ENCODE data around the gene SGCA. TPM values are rescaled to one million over a fixed set of nuclear protein-coding genes. Genes with fewer than 3 reads are reported as not detected.

SGCA gene
- total RNA-seq, 1 experiment from 2014 or later: not detected

GRCh38 chr17:50168319-50168718, 2.5 kb downstream of the SGCA start:
- CTCF ChIA-PET: interaction anchor here (0.9 to 5.3 kb wide), 5 partner anchors 10 to 128 kb away, joined by 3 to 122 read pairs (median 34); no protein-coding TSS in a partner anchor
- DNase-seq (ENCODE audit: unreplicated experiment): no peak
- TF ChIP-seq, protein P1, sequence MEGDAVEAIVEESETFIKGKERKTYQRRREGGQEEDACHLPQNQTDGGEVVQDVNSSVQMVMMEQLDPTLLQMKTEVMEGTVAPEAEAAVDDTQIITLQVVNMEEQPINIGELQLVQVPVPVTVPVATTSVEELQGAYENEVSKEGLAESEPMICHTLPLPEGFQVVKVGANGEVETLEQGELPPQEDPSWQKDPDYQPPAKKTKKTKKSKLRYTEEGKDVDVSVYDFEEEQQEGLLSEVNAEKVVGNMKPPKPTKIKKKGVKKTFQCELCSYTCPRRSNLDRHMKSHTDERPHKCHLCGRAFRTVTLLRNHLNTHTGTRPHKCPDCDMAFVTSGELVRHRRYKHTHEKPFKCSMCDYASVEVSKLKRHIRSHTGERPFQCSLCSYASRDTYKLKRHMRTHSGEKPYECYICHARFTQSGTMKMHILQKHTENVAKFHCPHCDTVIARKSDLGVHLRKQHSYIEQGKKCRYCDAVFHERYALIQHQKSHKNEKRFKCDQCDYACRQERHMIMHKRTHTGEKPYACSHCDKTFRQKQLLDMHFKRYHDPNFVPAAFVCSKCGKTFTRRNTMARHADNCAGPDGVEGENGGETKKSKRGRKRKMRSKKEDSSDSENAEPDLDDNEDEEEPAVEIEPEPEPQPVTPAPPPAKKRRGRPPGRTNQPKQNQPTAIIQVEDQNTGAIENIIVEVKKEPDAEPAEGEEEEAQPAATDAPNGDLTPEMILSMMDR (IDR thresholded peaks at IDR 0.05; ENCODE audit: unreplicated experiment): no peak
- Mint-ChIP-seq H3K9me3 (ENCODE audit: unreplicated experiment) (no peaks in the 10 kb centered on the region), H3K27ac (ENCODE audit: low read depth, unreplicated experiment) (no peak overlapping the region), H3K4me3 (ENCODE audit: unreplicated experiment) (no peak overlapping the region), H3K36me3 (ENCODE audit: insufficient read depth, unreplicated experiment) (peaks cover 5% of the 10 kb centered on the region), H3K4me1 (ENCODE audit: insufficient read depth, unreplicated experiment) (peaks cover 16% of the 10 kb centered on the region), H3K27me3 (ENCODE audit: insufficient read depth, unreplicated experiment) (no peaks in the 10 kb centered on the region)
- POLR2A ChIA-PET: interaction anchor here (2.1 to 3.3 kb wide), 2 partner anchors 10 to 16 kb away, joined by 9 to 15 read pairs; no protein-coding TSS in a partner anchor
- no TSS peak for BruUV-seq (replicated peaks)
- intact Hi-C loops (cut with micrococcal nuclease): no loop called here

- ChIA-PET POLR2A (interaction anchor here (0.6 to 3.3 kb wide), 6 partner anchors 9 to 124 kb away, joined by 3 to 15 read pairs (median 6); no protein-coding TSS in a partner anchor), CTCF (interaction anchor here (0.6 to 5.3 kb wide), 49 partner anchors 8 to 672 kb away, joined by 3 to 122 read pairs (median 5); partner anchors contain the start of gene COL1A1)
- peak; percentile 68 for DNase-seq (ENCODE audit: unreplicated experiment)
- intact Hi-C loops (cut with micrococcal nuclease): loop anchor here (1.0 kb wide), 2 partner anchors 29 to 128 kb away; no protein-coding TSS in a partner anchor
- Mint-ChIP-seq H3K27me3 (ENCODE audit: insufficient read depth, unreplicated experiment) (no peaks in the 10 kb centered on the region), H3K27ac (ENCODE audit: low read depth, unreplicated experiment) (no peak overlapping the region), H3K4me3 (ENCODE audit: unreplicated experiment) (no peak overlapping the region), H3K4me1 (ENCODE audit: insufficient read depth, unreplicated experiment) (peaks cover 21% of the 10 kb centered on the region), H3K36me3 (ENCODE audit: insufficient read depth, unreplicated experiment) (peaks cover 5% of the 10 kb centered on the region), H3K9me3 (ENCODE audit: unreplicated experiment) (no peaks in the 10 kb centered on the region)
- TF ChIP-seq, protein P1 (IDR thresholded peaks at IDR 0.05; ENCODE audit: unreplicated experiment): peak; percentile 69
- BruUV-seq (replicated peaks): no TSS peak
These were observed 3.4 kb downstream of the SGCA start for GRCh38 chr17:50169121-50169764.

DNA sequence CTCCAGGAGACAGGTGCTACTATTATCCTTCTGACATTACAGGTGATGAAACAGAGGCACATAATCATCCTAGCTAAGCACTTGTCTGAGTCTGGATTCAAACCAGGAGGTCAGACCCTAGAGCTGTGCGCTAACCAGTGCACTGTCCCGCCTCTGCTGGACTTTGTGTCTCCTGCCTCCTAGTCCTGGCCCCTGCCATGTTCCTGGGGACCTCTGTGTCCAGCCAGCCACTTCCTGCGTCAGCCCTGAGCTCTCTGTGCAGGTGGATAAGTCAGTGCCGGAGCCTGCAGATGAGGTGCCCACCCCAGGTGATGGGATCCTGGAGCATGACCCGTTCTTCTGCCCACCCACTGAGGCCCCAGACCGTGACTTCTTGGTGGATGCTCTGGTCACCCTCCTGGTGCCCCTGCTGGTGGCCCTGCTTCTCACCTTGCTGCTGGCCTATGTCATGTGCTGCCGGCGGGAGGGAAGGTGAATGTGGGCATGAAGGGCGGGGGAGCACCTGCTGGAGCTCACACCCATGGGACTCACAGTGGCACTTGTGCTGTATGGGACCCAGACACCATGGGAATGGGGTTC, 4.2 kb downstream of the SGCA start:
- Mint-ChIP-seq H3K9me3 (ENCODE audit: unreplicated experiment) (no peaks in the 10 kb centered on the region), H3K36me3 (ENCODE audit: insufficient read depth, unreplicated experiment) (peaks cover 5% of the 10 kb centered on the region), H3K27ac (ENCODE audit: low read depth, unreplicated experiment) (no peak overlapping the region), H3K4me1 (ENCODE audit: insufficient read depth, unreplicated experiment) (peaks cover 21% of the 10 kb centered on the region), H3K27me3 (ENCODE audit: insufficient read depth, unreplicated experiment) (no peaks in the 10 kb centered on the region), H3K4me3 (ENCODE audit: unreplicated experiment) (no peak overlapping the region)
- POLR2A ChIA-PET: interaction anchor here (0.8 to 3.3 kb wide), 5 partner anchors 8 to 123 kb away, joined by 3 to 15 read pairs (median 9); no protein-coding TSS in a partner anchor
- intact Hi-C loops (cut with micrococcal nuclease): loop anchor here (1.0 kb wide), 2 partner anchors 28 to 127 kb away; no protein-coding TSS in a partner anchor
- DNase-seq (ENCODE audit: unreplicated experiment): no peak
- no TSS peak for BruUV-seq (replicated peaks)
- TF ChIP-seq, protein P1 (IDR thresholded peaks at IDR 0.05; ENCODE audit: unreplicated experiment): no peak
- CTCF ChIA-PET: interaction anchor here (0.6 to 5.3 kb wide), 52 partner anchors 8 to 672 kb away, joined by 3 to 122 read pairs (median 5); partner anchors contain the start of gene COL1A1
